Fibroblast of villous mesenchyme (primary cell): ENCODE results near the gene ELF1. TPM values are rescaled to one million over a fixed set of nuclear protein-coding genes. Genes with fewer than 3 reads are reported as not detected.

Experiments used
- DNase-seq: peaks from one replicate; pipeline ENCODE4 v3.0.0-alpha.2; 2010; ENCODE audit warnings: low read depth
- H3K4me3 ChIP-seq: 2 replicates; pipeline ENCODE4 v1.5.1; 2011; ENCODE audit warnings: low read depth, mild to moderate bottlenecking, low read length
- total RNA-seq: library from RNA; depleted of rRNA; stranded (reverse); fragments of >200 nt; gene quantifications from 2 replicates; pipeline ENCODE4 v1.2.3, GENCODE V29; 2012
- TF ChIP-seq, protein P1 (sequence below): IDR thresholded peaks from 2 replicates; pipeline ENCODE4 v1.5.1; 2012; ENCODE audit warnings: low read depth, mild to moderate bottlenecking, low read length; ENCODE audit not compliant: insufficient read depth

The ELF1 gene
- total RNA-seq, 1 donor, result 43.6 TPM

DNA sequence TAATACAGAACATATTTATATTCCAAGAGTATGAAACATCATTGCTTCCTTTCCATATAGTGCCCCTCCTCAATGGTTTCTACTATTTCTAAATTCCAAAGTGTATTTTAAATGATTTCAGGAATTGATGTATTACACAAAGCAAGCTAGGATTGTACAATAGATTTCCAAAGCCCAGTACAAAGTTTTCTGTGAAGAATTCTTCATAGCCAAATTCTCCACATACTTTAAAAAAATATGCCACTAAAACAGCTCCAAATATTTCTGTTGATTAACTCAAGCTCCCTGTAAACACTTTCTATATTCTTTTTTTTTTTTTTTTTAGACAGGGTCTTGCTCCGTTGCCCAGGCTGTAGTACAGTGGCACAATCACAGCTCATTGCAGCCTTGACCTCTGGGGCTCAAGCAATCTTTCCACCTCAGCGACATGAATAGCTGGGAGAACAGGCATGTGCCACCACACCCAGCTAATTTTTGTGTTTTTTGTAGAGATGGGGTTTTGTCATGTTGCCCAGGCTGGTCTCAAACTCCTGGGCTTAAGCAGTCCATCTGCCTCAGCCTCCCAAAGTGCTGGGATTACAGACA is 50.6 kb downstream of the ELF1 start:
- no peak for DNase-seq
- TF ChIP-seq, protein P1, sequence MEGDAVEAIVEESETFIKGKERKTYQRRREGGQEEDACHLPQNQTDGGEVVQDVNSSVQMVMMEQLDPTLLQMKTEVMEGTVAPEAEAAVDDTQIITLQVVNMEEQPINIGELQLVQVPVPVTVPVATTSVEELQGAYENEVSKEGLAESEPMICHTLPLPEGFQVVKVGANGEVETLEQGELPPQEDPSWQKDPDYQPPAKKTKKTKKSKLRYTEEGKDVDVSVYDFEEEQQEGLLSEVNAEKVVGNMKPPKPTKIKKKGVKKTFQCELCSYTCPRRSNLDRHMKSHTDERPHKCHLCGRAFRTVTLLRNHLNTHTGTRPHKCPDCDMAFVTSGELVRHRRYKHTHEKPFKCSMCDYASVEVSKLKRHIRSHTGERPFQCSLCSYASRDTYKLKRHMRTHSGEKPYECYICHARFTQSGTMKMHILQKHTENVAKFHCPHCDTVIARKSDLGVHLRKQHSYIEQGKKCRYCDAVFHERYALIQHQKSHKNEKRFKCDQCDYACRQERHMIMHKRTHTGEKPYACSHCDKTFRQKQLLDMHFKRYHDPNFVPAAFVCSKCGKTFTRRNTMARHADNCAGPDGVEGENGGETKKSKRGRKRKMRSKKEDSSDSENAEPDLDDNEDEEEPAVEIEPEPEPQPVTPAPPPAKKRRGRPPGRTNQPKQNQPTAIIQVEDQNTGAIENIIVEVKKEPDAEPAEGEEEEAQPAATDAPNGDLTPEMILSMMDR, result no peak
- no peak overlapping the region for H3K4me3 ChIP-seq

GRCh38 chr13:40966298-40966697 is 52.8 kb downstream of the ELF1 start:
- no peak for DNase-seq
- H3K4me3 ChIP-seq, result no peak overlapping the region
- TF ChIP-seq, protein P1, result no peak

DNA sequence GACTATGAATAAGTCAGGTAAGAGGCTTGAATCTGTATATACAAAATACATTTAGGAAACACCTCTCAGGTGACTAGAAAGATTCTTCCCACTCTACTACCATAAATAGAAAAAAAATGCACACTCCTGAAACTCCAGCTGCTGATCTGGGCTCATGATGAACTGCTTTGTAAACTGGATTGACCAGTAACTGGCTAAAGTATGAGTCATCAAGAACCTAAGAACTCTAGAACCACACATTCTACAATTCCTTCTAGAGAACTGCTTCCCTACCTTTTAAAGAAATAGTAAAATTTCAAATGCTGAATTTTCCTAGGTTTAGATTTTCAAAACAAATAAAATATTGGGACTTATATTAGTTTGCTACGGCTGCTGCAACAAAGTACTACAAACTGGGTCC is 55.2 kb downstream of the ELF1 start:
- DNase-seq, result no peak
- no peak overlapping the region for H3K4me3 ChIP-seq
- TF ChIP-seq, protein P1, result no peak

DNA sequence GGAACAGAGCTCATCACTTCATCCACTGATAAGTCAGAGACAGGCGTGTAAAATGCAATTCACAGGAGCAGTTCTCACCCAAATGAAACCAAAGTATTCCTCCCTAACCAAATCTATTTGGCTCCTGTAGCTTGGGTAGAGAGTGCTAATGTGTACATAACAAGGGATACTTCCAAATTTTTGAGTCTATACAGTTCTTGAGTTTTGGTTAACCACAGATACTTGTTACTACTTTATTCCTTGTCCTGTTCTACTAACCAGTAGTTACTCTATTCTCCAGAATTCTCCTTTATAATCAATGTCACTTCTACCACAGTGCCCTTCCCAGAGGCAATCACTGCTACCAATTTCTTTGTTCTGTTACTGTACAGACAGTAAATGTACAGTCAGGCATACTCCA is 57.3 kb downstream of the ELF1 start:
- no peak overlapping the region for H3K4me3 ChIP-seq
- no peak for DNase-seq
- TF ChIP-seq, protein P1, result no peak

DNA sequence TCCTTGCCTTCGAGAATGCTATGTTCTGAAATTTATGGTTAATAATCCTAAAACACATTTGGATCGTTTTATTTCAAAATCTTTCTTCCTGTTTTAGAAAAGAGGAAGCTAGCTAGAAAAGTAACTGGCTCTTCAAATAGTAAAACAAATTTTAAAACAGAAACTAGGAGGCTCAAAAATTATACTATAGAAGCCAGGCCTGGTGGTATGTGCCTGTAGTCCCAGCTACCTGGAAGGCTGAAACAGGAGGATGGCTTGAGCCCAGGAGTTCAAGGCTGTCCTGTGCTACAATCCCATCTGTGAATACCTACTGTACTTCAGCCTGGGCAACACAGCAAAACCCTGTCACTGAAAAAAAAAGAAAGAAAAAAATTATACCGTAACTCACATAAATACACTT is 57.9 kb downstream of the ELF1 start:
- no peak for DNase-seq
- no peak overlapping the region for H3K4me3 ChIP-seq
- TF ChIP-seq, protein P1, result no peak

GRCh38 chr13:40960716-40961115 is 58.4 kb downstream of the ELF1 start:
- no peak for DNase-seq
- TF ChIP-seq, protein P1, result no peak
- H3K4me3 ChIP-seq, result no peak overlapping the region

- no peak overlapping the region for H3K4me3 ChIP-seq
- TF ChIP-seq, protein P1, result no peak
- no peak for DNase-seq
These were observed 60.5 kb downstream of the ELF1 start for GRCh38 chr13:40958655-40959054.
